GM18511 (cell line): ENCODE data around the gene STAMBPL1.
"Not testable (repeated sequence)": the region's sequence is repeated elsewhere in the genome, so short reads cannot be mapped to it uniquely, and the experiment has no call there.

ENCODE experiments used
- ATAC-seq: cut with Tn5 transposase; IDR thresholded peaks from one replicate; pipeline ENCODE4 v1.9.1; 2021; ENCODE audit warnings: mild to moderate bottlenecking, moderate library complexity; ENCODE audit not compliant: unreplicated experiment

STAMBPL1 gene

GRCh38 chr10:88916986-88917385 lies 36.9 kb downstream of the STAMBPL1 start:
- no peak for ATAC-seq

- ATAC-seq, result no peak
Measured at GRCh38 chr10:88918191-88918905, 38.3 kb downstream of the STAMBPL1 start.

- ATAC-seq, result no peak
Measured at GRCh38 chr10:88919041-88919440, 39.0 kb downstream of the STAMBPL1 start.

GRCh38 chr10:88920198-88920597 lies 40.2 kb downstream of the STAMBPL1 start:
- no peak for ATAC-seq

- ATAC-seq, result no peak
Measured at GRCh38 chr10:88920986-88921593, 41.0 kb downstream of the STAMBPL1 start.

GRCh38 chr10:88922041-88922440 lies 42.0 kb downstream of the STAMBPL1 start:
- no peak for ATAC-seq

- ATAC-seq, result no peak
Measured at GRCh38 chr10:88923520-88923919, 43.5 kb downstream of the STAMBPL1 start.

GRCh38 chr10:88926566-88927415 lies 46.7 kb downstream of the STAMBPL1 start:
- ATAC-seq, result no peak

GRCh38 chr10:88927416-88927690 lies 47.3 kb downstream of the STAMBPL1 start:
- no peak for ATAC-seq

- ATAC-seq, result no peak
Measured at GRCh38 chr10:88928254-88928653, 48.2 kb downstream of the STAMBPL1 start.

- ATAC-seq, result no peak
Measured at GRCh38 chr10:88931548-88931947, 51.5 kb downstream of the STAMBPL1 start.

- not testable (repeated sequence) for ATAC-seq
Measured at GRCh38 chr10:88932029-88932428, 52.0 kb downstream of the STAMBPL1 start.

- ATAC-seq, result no peak
Measured at GRCh38 chr10:88932539-88933256, 52.7 kb downstream of the STAMBPL1 start.

GRCh38 chr10:88933564-88933963 lies 53.5 kb downstream of the STAMBPL1 start:
- ATAC-seq, result no peak

GRCh38 chr10:88934900-88935672 lies 55.0 kb downstream of the STAMBPL1 start:
- peak; percentile 55 for ATAC-seq

- ATAC-seq, result no peak
Measured at GRCh38 chr10:88936656-88937055, 56.6 kb downstream of the STAMBPL1 start.

GRCh38 chr10:88938039-88938438 lies 58.0 kb downstream of the STAMBPL1 start:
- ATAC-seq, result no peak

GRCh38 chr10:88938938-88939337 lies 58.9 kb downstream of the STAMBPL1 start:
- ATAC-seq, result no peak

GRCh38 chr10:88941026-88941425 lies 61.0 kb downstream of the STAMBPL1 start:
- ATAC-seq, result no peak

- no peak for ATAC-seq
Measured at GRCh38 chr10:88943778-88944177, 63.7 kb downstream of the STAMBPL1 start.

- ATAC-seq, result peak; percentile 60
Measured at GRCh38 chr10:88944813-88945212, 64.8 kb downstream of the STAMBPL1 start.
